ENCODE measurements around the gene MAP7.

DNA sequence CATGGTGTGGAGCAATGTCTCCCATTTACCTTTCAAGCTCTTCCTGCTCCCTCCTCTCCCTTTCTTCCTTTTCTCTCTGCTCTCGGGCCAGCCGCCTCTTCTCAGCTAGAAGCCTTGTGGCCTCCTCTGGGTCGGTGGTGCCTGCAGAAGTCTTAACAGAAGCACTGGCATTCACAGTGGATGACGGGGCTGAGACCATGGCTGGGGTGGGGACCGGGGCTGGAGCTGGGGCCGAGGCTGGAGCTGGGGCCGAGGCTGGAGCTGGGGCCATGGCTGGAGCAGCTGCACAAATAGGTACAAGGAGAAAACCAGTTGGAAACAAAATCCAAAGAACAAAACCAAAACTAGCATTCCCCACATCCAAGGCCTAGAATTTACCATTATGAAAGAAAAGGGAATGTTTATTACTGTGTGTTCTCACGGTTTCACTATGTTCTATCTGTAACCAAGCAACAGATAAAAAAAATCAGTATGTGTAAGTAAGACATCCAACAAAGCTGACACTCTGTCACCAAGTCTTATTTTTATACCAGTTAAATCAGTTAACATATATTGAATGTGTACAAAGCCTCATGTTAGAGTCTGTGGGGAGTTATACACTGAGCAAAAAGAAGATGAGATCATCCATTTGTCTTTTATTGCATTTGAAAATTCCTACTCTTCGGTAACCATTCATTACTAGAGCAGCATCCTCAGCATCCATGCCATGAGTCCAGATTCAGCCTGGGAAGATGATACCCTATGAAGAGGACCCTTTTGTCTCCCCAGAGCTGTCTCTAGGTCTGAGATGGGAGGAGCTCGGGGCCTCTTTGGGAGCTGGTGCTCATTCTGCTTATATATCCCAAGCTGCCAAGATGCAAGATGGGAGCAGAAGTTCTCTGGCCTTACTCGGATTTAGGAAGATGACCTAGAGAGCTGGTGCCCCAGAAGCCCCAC is 187.5 kb downstream of the MAP7 start:
- no peak for TF ChIP-seq POLR2AphosphoS5 (IDR thresholded peaks at IDR 0.05; ENCODE audit: low read depth)
- no peak for TF ChIP-seq EZH2phosphoT487 (IDR thresholded peaks at IDR 0.05; ENCODE audit: unreplicated experiment)
- TF ChIP-seq, protein P1, sequence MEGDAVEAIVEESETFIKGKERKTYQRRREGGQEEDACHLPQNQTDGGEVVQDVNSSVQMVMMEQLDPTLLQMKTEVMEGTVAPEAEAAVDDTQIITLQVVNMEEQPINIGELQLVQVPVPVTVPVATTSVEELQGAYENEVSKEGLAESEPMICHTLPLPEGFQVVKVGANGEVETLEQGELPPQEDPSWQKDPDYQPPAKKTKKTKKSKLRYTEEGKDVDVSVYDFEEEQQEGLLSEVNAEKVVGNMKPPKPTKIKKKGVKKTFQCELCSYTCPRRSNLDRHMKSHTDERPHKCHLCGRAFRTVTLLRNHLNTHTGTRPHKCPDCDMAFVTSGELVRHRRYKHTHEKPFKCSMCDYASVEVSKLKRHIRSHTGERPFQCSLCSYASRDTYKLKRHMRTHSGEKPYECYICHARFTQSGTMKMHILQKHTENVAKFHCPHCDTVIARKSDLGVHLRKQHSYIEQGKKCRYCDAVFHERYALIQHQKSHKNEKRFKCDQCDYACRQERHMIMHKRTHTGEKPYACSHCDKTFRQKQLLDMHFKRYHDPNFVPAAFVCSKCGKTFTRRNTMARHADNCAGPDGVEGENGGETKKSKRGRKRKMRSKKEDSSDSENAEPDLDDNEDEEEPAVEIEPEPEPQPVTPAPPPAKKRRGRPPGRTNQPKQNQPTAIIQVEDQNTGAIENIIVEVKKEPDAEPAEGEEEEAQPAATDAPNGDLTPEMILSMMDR (conservative IDR thresholded peaks at IDR 0.05; ENCODE audit: low read depth in 2 of 2): no peak
- TF ChIP-seq, protein P2, sequence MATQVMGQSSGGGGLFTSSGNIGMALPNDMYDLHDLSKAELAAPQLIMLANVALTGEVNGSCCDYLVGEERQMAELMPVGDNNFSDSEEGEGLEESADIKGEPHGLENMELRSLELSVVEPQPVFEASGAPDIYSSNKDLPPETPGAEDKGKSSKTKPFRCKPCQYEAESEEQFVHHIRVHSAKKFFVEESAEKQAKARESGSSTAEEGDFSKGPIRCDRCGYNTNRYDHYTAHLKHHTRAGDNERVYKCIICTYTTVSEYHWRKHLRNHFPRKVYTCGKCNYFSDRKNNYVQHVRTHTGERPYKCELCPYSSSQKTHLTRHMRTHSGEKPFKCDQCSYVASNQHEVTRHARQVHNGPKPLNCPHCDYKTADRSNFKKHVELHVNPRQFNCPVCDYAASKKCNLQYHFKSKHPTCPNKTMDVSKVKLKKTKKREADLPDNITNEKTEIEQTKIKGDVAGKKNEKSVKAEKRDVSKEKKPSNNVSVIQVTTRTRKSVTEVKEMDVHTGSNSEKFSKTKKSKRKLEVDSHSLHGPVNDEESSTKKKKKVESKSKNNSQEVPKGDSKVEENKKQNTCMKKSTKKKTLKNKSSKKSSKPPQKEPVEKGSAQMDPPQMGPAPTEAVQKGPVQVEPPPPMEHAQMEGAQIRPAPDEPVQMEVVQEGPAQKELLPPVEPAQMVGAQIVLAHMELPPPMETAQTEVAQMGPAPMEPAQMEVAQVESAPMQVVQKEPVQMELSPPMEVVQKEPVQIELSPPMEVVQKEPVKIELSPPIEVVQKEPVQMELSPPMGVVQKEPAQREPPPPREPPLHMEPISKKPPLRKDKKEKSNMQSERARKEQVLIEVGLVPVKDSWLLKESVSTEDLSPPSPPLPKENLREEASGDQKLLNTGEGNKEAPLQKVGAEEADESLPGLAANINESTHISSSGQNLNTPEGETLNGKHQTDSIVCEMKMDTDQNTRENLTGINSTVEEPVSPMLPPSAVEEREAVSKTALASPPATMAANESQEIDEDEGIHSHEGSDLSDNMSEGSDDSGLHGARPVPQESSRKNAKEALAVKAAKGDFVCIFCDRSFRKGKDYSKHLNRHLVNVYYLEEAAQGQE (IDR thresholded peaks at IDR 0.05; ENCODE audit: unreplicated experiment): no peak
- TF ChIP-seq EZH2 (IDR thresholded peaks at IDR 0.05; ENCODE audit: low read depth, unreplicated experiment): no peak
- TF ChIP-seq NANOG (IDR thresholded peaks at IDR 0.05; ENCODE audit: borderline replicate concordance): no peak
